Measurements from ENCODE around the gene AGMO. TPM values are rescaled to one million over a fixed set of nuclear protein-coding genes. Genes with fewer than 3 reads are reported as not detected.

Gene AGMO
- polyA plus RNA-seq, 1 donor from 2014 or later: not detected

- H3K4me2 ChIP-seq (ENCODE audit: low read length): no peak overlapping the region
- TF ChIP-seq TAF1 (IDR thresholded peaks at IDR 0.05; ENCODE audit: low read depth): no peak
- TF ChIP-seq, protein P1, sequence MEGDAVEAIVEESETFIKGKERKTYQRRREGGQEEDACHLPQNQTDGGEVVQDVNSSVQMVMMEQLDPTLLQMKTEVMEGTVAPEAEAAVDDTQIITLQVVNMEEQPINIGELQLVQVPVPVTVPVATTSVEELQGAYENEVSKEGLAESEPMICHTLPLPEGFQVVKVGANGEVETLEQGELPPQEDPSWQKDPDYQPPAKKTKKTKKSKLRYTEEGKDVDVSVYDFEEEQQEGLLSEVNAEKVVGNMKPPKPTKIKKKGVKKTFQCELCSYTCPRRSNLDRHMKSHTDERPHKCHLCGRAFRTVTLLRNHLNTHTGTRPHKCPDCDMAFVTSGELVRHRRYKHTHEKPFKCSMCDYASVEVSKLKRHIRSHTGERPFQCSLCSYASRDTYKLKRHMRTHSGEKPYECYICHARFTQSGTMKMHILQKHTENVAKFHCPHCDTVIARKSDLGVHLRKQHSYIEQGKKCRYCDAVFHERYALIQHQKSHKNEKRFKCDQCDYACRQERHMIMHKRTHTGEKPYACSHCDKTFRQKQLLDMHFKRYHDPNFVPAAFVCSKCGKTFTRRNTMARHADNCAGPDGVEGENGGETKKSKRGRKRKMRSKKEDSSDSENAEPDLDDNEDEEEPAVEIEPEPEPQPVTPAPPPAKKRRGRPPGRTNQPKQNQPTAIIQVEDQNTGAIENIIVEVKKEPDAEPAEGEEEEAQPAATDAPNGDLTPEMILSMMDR (IDR thresholded peaks at IDR 0.05; ENCODE audit: poor library complexity, severe bottlenecking): no peak
- TF ChIP-seq, protein P2, sequence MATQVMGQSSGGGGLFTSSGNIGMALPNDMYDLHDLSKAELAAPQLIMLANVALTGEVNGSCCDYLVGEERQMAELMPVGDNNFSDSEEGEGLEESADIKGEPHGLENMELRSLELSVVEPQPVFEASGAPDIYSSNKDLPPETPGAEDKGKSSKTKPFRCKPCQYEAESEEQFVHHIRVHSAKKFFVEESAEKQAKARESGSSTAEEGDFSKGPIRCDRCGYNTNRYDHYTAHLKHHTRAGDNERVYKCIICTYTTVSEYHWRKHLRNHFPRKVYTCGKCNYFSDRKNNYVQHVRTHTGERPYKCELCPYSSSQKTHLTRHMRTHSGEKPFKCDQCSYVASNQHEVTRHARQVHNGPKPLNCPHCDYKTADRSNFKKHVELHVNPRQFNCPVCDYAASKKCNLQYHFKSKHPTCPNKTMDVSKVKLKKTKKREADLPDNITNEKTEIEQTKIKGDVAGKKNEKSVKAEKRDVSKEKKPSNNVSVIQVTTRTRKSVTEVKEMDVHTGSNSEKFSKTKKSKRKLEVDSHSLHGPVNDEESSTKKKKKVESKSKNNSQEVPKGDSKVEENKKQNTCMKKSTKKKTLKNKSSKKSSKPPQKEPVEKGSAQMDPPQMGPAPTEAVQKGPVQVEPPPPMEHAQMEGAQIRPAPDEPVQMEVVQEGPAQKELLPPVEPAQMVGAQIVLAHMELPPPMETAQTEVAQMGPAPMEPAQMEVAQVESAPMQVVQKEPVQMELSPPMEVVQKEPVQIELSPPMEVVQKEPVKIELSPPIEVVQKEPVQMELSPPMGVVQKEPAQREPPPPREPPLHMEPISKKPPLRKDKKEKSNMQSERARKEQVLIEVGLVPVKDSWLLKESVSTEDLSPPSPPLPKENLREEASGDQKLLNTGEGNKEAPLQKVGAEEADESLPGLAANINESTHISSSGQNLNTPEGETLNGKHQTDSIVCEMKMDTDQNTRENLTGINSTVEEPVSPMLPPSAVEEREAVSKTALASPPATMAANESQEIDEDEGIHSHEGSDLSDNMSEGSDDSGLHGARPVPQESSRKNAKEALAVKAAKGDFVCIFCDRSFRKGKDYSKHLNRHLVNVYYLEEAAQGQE (IDR thresholded peaks at IDR 0.05; ENCODE audit: borderline replicate concordance): no peak
- no peak for TF ChIP-seq SMC3 (conservative IDR thresholded peaks at IDR 0.05; ENCODE audit: poor library complexity)
- TF ChIP-seq EP300 (conservative IDR thresholded peaks at IDR 0.05; ENCODE audit: poor library complexity, severe bottlenecking): no peak
- TF ChIP-seq RAD21 (conservative IDR thresholded peaks at IDR 0.05): no peak
- no peak for TF ChIP-seq POLR2AphosphoS5 (IDR thresholded peaks at IDR 0.05)
- no peak for TF ChIP-seq EZH2 (IDR thresholded peaks at IDR 0.05; ENCODE audit: borderline replicate concordance, insufficient read depth, low read length, poor library complexity, severe bottlenecking)
- TF ChIP-seq MXI1 (conservative IDR thresholded peaks at IDR 0.05; ENCODE audit: poor library complexity, severe bottlenecking): no peak
- no peaks in the 10 kb centered on the region for H3K36me3 ChIP-seq (ENCODE audit: insufficient read depth, low read length)
- H3K79me2 ChIP-seq (replicated peaks; ENCODE audit: insufficient read depth, low read length): no peaks in the 10 kb centered on the region
- H3F3A ChIP-seq (ENCODE audit: insufficient read depth, low read length, poor library complexity, severe bottlenecking): no peaks in the 10 kb centered on the region
- H3K4me3 ChIP-seq (ENCODE audit: low read length): no peak overlapping the region
- no peaks in the 10 kb centered on the region for H4K20me1 ChIP-seq (ENCODE audit: insufficient read depth)
- H3K9me2 ChIP-seq (ENCODE audit: insufficient read depth, low read length): no peaks in the 10 kb centered on the region
- no peak overlapping the region for H3K9ac ChIP-seq (ENCODE audit: low read length)
- no peaks in the 10 kb centered on the region for H3K9me3 ChIP-seq (ENCODE audit: low read length)
- no peak overlapping the region for H2AFZ ChIP-seq (ENCODE audit: low read depth, low read length)
- no peak overlapping the region for H3K27ac ChIP-seq (ENCODE audit: low read length)
- H3K27me3 ChIP-seq (ENCODE audit: insufficient read depth, low read depth, low read length): no peaks in the 10 kb centered on the region
Measured at GRCh38 chr7:15367897-15368296, 193.9 kb downstream of the AGMO start.

GRCh38 chr7:15358112-15358511 is 203.7 kb downstream of the AGMO start:
- H3K4me2 ChIP-seq (ENCODE audit: low read length): no peak overlapping the region
- TF ChIP-seq, protein P1 (IDR thresholded peaks at IDR 0.05; ENCODE audit: poor library complexity, severe bottlenecking): no peak
- TF ChIP-seq SMC3 (conservative IDR thresholded peaks at IDR 0.05; ENCODE audit: poor library complexity) (no peak), EZH2 (IDR thresholded peaks at IDR 0.05; ENCODE audit: borderline replicate concordance, insufficient read depth, low read length, poor library complexity, severe bottlenecking) (no peak), POLR2AphosphoS5 (IDR thresholded peaks at IDR 0.05) (no peak), MXI1 (conservative IDR thresholded peaks at IDR 0.05; ENCODE audit: poor library complexity, severe bottlenecking) (no peak), TAF1 (IDR thresholded peaks at IDR 0.05; ENCODE audit: low read depth) (no peak), RAD21 (conservative IDR thresholded peaks at IDR 0.05) (no peak), EP300 (conservative IDR thresholded peaks at IDR 0.05; ENCODE audit: poor library complexity, severe bottlenecking) (no peak)
- TF ChIP-seq, protein P2 (IDR thresholded peaks at IDR 0.05; ENCODE audit: borderline replicate concordance): no peak
- H3K36me3 ChIP-seq (ENCODE audit: insufficient read depth, low read length): no peaks in the 10 kb centered on the region
- no peaks in the 10 kb centered on the region for H3K9me3 ChIP-seq (ENCODE audit: low read length)
- no peak overlapping the region for H3K4me3 ChIP-seq (ENCODE audit: low read length)
- H4K20me1 ChIP-seq (ENCODE audit: insufficient read depth): no peaks in the 10 kb centered on the region
- H3K27me3 ChIP-seq (ENCODE audit: insufficient read depth, low read depth, low read length): no peaks in the 10 kb centered on the region
- H3F3A ChIP-seq (ENCODE audit: insufficient read depth, low read length, poor library complexity, severe bottlenecking): no peaks in the 10 kb centered on the region
- no peak overlapping the region for H3K27ac ChIP-seq (ENCODE audit: low read length)
- no peak overlapping the region for H3K9ac ChIP-seq (ENCODE audit: low read length)
- H2AFZ ChIP-seq (ENCODE audit: low read depth, low read length): no peak overlapping the region
- H3K79me2 ChIP-seq (replicated peaks; ENCODE audit: insufficient read depth, low read length): no peaks in the 10 kb centered on the region
- H3K9me2 ChIP-seq (ENCODE audit: insufficient read depth, low read length): no peaks in the 10 kb centered on the region

Data from neural cell (in vitro differentiated cells).